GM21381 (cell line): Measurements from ENCODE around the gene BMPR2.
"Not testable (repeated sequence)": the region's sequence is repeated elsewhere in the genome, so short reads cannot be mapped to it uniquely, and the experiment has no call there.

Source experiments
- ATAC-seq: cut with Tn5 transposase; IDR thresholded peaks from one replicate; pipeline ENCODE4 v1.9.1; 2021; ENCODE audit warnings: mild to moderate bottlenecking, moderate library complexity; ENCODE audit not compliant: unreplicated experiment

The BMPR2 gene

GRCh38 chr2:202378662-202379358, 2.7 kb downstream of the BMPR2 start:
- no peak for ATAC-seq

DNA sequence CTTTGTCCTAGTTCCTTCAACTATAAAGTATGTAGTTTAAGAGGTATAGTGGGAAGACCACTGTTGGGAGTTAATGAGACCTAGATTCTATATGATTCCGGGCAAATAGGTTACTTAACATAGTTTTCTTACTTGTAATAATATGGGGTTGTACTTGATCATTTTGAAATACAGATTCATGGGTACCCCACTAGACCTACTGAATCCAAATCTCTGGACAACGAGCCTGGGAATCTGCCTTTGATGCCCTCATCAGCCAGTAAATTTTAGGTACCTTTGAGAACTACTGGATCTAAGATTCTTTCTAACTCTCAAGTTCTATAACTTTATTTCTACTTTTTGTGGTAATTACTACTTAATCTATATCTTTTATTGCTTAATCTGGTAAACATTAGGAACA, 6.6 kb downstream of the BMPR2 start:
- no peak for ATAC-seq

- not testable (repeated sequence) for ATAC-seq
Measured at GRCh38 chr2:202386495-202386894, 10.4 kb downstream of the BMPR2 start.

GRCh38 chr2:202387608-202388342, 11.6 kb downstream of the BMPR2 start:
- no peak for ATAC-seq

GRCh38 chr2:202400941-202401340, 24.8 kb downstream of the BMPR2 start:
- ATAC-seq, result no peak

- no peak for ATAC-seq
Measured at GRCh38 chr2:202405798-202406197, 29.7 kb downstream of the BMPR2 start.

DNA sequence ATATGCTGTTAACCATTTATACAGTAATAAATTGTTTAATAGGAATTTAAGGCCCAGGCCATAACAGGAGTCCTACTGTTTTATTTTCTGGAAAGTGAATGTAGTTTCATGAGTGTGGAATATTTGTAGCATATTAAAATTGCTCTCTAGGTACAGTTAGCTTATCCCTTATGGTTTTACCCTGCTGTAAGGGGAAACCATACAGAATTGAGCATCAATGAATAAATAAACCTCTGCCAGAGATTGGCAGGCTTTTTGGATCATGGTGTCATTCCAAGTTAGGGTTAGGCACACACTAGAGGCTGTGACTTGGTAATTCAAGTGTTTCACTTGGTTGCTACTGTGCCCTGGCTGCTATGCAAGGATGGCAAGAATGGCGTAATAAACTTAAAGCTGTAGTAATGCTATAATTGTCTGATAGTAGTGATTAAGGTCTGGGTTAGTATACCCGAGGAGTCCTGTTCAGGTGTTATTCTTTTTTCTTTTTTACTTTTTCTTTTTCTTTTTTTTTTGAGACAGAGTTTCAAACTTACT, 30.4 kb downstream of the BMPR2 start:
- no peak for ATAC-seq

DNA sequence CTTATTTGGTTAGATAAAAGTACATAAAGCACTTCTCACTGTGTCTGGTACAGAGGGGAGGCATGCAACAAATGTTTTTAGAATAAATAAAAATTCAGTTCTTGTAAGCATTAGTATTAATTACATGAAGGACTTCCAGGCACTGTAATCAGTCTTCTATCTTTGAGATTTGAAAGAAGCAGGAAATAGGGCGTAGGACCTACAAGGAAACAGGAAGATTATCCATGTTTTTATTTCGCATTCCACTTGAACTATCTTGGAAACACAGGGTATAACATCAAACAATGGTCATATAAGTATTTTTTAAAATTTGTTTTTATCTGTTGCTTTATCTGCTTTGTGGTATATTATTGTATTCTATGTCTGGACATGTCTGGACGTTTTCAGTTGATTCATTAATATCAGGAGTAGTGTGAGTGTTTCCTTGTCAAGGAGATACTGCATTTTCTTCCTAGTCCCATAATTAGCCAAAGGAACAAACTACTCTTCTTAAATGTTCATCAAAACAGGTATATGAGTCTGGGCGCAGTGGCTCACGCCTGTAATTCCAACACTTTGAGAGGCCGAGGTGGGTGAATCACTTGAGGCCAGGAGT, 32.5 kb downstream of the BMPR2 start:
- ATAC-seq, result no peak

DNA sequence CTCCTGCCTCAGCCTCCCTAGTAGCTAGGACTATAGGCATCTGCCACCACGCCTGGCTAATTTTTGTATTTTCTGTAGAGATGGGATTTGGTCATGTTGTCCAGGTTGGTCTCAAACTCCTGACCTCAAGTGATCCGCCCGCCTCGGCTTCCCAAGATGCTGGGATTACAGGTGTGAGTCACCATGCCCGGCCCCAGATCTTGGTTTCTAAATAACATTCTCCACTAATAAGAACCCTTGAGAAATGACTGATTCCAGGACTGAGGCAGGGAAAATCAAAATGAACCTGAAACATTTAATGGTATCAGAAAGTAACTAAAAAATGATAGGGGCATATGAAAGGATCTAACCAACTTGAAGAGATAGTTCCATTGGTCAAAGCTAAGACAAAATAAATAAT, 34.0 kb downstream of the BMPR2 start:
- ATAC-seq, result no peak

- no peak for ATAC-seq
Measured at GRCh38 chr2:202411097-202411496, 35.0 kb downstream of the BMPR2 start.

- no peak for ATAC-seq
Measured at GRCh38 chr2:202418027-202418426, 41.9 kb downstream of the BMPR2 start.

- no peak for ATAC-seq
Measured at GRCh38 chr2:202418511-202418910, 42.4 kb downstream of the BMPR2 start.

- ATAC-seq, result no peak
Measured at GRCh38 chr2:202423139-202423538, 47.0 kb downstream of the BMPR2 start.

GRCh38 chr2:202425036-202425435, 48.9 kb downstream of the BMPR2 start:
- ATAC-seq, result no peak

DNA sequence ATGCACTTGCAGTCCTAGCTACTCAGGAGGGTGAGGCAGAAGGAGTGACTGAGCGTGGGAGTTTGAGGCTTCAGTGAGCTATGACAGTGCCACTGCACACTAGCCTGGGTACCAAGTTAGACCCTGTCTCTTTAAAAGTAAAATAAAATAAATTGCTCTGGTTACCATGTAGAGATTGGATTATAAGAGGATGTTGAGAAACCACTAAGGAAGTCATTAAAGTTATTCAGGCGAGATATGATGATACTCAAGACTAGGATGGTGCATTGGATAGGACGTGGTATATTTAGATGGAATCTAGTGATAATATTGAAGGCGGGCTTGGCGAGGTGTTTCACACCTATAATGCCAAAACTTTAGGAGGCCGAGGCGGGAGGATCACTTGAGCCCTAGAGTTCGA, 50.6 kb downstream of the BMPR2 start:
- no peak for ATAC-seq

- ATAC-seq, result no peak
Measured at GRCh38 chr2:202429164-202429980, 53.2 kb downstream of the BMPR2 start.

DNA sequence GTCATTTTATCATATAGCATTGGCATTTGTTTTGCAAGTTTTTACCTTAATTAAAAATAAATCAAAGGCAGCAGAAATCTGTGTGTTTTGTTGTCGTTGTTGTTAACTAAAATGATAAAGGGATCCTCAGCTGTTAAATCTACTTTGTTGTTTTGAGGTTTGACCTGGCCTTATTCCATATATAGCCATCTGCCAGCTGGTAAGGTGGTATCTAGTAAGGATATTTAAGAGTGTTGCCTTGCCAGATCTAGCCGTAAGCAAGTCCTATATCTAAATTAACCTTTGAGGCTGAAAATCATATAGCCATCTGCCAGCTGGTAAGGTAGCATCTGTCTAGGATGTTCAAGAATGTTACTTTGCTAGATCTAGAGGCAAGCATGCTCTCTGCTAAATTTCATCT, 56.6 kb downstream of the BMPR2 start:
- no peak for ATAC-seq

DNA sequence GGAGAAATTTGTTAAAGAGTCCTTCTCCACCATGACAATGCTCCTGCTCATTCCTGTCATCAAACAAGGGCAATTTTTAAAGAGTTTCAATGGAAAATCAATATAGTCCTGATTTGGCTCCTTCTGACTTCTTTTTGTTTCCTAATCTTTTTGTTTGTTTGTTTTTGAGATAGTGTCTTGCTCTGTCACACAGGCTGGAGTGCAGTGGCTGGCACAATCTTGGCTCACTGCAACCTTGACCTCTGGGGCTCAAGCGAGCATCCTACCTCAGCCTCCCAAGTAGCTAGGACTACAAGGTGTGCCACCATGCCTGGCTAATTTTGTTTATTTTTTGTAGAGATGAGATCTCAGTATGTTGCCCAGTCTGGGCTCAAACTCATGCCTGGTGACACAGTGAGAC, 58.3 kb downstream of the BMPR2 start:
- no peak for ATAC-seq

DNA sequence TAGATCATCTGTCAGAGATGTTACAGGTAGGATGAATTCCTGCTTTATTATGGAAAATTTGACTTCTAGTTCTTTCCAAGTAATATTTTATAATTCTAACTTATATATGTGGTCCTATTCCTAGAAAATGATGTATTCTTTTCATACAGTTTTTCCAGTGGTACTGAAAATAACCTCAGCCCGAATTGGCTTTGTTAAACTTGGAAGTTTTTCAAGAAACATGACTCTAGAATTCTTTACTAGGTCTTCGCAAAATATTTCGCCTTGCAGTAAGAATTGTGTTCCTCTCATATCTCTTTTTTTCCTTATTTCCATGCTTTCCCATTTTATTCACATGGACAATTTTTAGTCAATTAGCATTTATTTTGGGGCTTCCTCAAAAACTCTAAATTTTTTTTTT, 60.5 kb downstream of the BMPR2 start:
- ATAC-seq, result no peak

GRCh38 chr2:202440117-202440516, 64.0 kb downstream of the BMPR2 start:
- ATAC-seq, result not testable (repeated sequence)

DNA sequence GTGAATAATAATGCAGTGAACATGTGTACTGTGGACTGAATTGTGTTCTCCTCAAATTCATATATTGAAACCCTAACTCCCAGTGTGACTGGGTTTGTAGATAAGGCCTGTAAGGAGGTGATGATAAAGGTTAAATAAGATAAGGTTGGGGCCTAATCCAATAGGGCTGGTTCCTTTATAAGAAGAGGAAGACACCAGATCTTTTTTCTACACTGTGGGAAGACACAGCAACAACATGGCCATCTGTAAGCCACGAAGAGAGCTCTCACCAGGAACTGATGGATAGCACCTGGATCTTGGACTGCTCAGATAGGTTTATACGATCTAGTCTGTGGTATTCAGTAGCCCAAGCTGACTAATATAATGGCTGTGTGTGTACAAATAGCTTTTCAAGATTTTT, 66.8 kb downstream of the BMPR2 start:
- no peak for ATAC-seq
